PC-3 (cell line): ENCODE data around the gene SLC25A34.

Experiments used
- CTCF ChIP-seq: fragments of 300-600 bp; sonication (generic); conservative IDR thresholded peaks from 2 replicates; pipeline ENCODE4 v1.5.1; 2017; ENCODE audit warnings: antibody characterized with exemption, low read depth, mild to moderate bottlenecking, low read length
- EZH2 ChIP-seq: fragments of 300-600 bp; sonication (generic); IDR thresholded peaks from one replicate; pipeline ENCODE4 v1.6.1; 2017; ENCODE audit warnings: antibody characterized with exemption, mild to moderate bottlenecking, low read length; ENCODE audit not compliant: unreplicated experiment
- EZH2phosphoT487 ChIP-seq: fragments of 300-600 bp; sonication (generic); IDR thresholded peaks from 2 replicates; pipeline ENCODE4 v1.6.1; 2018; ENCODE audit warnings: mild to moderate bottlenecking, antibody characterized with exemption, low read length, borderline replicate concordance

GRCh38 chr1:15736892-15737261, 819 bp downstream of the SLC25A34 start:
- no peak for TF ChIP-seq EZH2
- no peak for TF ChIP-seq EZH2phosphoT487
- TF ChIP-seq CTCF, result no peak
